Measurements from ENCODE around the gene JMJD8.

DNA sequence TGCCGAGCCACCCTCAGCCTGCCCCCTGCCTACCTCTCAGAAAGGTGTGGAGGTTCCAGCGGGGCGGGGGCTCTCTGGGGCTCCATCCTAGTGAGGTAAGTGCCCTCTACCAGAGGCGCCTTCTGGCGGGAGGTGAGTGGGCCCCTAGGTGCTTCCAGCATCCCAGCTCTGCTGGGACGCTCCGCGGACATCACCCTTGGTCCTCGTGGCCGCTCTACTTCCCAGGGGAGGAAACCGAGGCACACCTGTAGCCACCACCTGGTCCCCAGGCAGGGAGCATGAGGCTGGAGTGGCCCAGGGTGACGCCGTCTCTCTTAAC, 41.1 kb downstream of the JMJD8 start:
- TF ChIP-seq, protein P1, sequence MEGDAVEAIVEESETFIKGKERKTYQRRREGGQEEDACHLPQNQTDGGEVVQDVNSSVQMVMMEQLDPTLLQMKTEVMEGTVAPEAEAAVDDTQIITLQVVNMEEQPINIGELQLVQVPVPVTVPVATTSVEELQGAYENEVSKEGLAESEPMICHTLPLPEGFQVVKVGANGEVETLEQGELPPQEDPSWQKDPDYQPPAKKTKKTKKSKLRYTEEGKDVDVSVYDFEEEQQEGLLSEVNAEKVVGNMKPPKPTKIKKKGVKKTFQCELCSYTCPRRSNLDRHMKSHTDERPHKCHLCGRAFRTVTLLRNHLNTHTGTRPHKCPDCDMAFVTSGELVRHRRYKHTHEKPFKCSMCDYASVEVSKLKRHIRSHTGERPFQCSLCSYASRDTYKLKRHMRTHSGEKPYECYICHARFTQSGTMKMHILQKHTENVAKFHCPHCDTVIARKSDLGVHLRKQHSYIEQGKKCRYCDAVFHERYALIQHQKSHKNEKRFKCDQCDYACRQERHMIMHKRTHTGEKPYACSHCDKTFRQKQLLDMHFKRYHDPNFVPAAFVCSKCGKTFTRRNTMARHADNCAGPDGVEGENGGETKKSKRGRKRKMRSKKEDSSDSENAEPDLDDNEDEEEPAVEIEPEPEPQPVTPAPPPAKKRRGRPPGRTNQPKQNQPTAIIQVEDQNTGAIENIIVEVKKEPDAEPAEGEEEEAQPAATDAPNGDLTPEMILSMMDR (IDR thresholded peaks at IDR 0.05; ENCODE audit: insufficient read depth, low read length, poor library complexity, severe bottlenecking): no peak
- no peak for TF ChIP-seq EZH2phosphoT487 (conservative IDR thresholded peaks at IDR 0.05; ENCODE audit: low read length)

Data from SU-DHL-6 (cell line).